KMS-11 (cell line): ENCODE measurements around the gene CNOT1.
"Not testable (repeated sequence)": the region's sequence is repeated elsewhere in the genome, so short reads cannot be mapped to it uniquely, and the experiment has no call there.

ENCODE experiments used
- H2AFZ ChIP-seq: fragments of 200-600 bp; sonication (generic); 2 replicates; pipeline ENCODE4 v1.6.1; 2016; ENCODE audit warnings: antibody characterized with exemption, mixed run types, low read depth
- H3K27ac ChIP-seq: fragments of 200-600 bp; sonication (generic); 2 replicates; pipeline ENCODE4 v1.6.1; 2016; ENCODE audit warnings: mild to moderate bottlenecking, mixed run types
- H3K27me3 ChIP-seq: fragments of 200-600 bp; sonication (generic); 2 replicates; pipeline ENCODE4 v1.6.1; 2017; ENCODE audit warnings: mild to moderate bottlenecking, low read depth, mixed run types, moderate library complexity; ENCODE audit not compliant: insufficient read depth
- H3K36me3 ChIP-seq: fragments of 200-600 bp; sonication (generic); 2 replicates; pipeline ENCODE4 v1.6.1; 2017; ENCODE audit warnings: mild to moderate bottlenecking, mixed run types; ENCODE audit not compliant: insufficient read depth
- H3K4me1 ChIP-seq: fragments of 200-600 bp; sonication (generic); 2 replicates; pipeline ENCODE4 v1.6.1; 2016; ENCODE audit warnings: mild to moderate bottlenecking, low read depth, mixed run types; ENCODE audit not compliant: poor library complexity, severe bottlenecking
- H3K4me2 ChIP-seq: fragments of 200-600 bp; sonication (generic); 2 replicates; pipeline ENCODE4 v1.7.0; 2016; ENCODE audit warnings: mild to moderate bottlenecking, mixed run types
- H3K4me3 ChIP-seq: fragments of 200-600 bp; sonication (generic); IDR thresholded peaks from 2 replicates; pipeline ENCODE4 v1.6.1; 2017; ENCODE audit warnings: low read depth, low read length, mixed read lengths; ENCODE audit not compliant: insufficient read depth
- H3K79me2 ChIP-seq: fragments of 200-600 bp; sonication (generic); 2 replicates; pipeline ENCODE4 v1.6.1; 2016; ENCODE audit warnings: low read depth, mixed run types; ENCODE audit not compliant: insufficient read depth
- H3K9ac ChIP-seq: fragments of 200-600 bp; sonication (generic); 2 replicates; pipeline ENCODE4 v1.6.1; 2016; ENCODE audit warnings: mild to moderate bottlenecking, mixed run types
- H4K20me1 ChIP-seq: fragments of 200-600 bp; sonication (generic); 2 replicates; pipeline ENCODE4 v1.6.1; 2016; ENCODE audit warnings: mild to moderate bottlenecking, mixed run types; ENCODE audit not compliant: insufficient read depth
- TF ChIP-seq, protein P1 (sequence below): fragments of 200-600 bp; sonication (generic); conservative IDR thresholded peaks from 2 replicates; pipeline ENCODE4 v1.6.1; 2017; ENCODE audit warnings: low read depth, mild to moderate bottlenecking, antibody characterized with exemption, low read length, moderate library complexity, mixed read lengths

The CNOT1 gene

DNA sequence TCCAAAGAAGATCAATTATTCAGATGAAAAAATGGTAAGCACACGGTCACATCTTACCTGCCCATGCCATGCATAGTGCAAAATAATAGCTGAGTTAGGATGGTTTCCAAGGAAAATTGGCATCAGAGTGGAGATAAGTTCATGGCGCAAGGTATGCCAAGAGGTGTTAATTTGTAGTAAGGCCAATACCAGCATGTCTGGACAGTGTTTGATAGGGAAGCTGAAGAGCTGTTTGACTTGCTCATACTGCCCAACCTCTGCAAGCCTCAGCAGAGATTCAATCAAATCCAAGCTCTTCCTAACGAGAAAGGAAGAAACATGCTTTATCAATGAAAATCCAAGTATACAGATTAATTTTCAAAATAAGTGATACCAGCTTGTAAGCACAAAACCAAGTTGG lies 51.0 kb downstream of the CNOT1 start:
- H3K27me3 ChIP-seq = no peaks in the 10 kb centered on the region
- peaks cover 6% of the 10 kb centered on the region for H3K79me2 ChIP-seq
- no peak overlapping the region for H3K4me2 ChIP-seq
- H3K27ac ChIP-seq = no peak overlapping the region
- TF ChIP-seq, protein P1, sequence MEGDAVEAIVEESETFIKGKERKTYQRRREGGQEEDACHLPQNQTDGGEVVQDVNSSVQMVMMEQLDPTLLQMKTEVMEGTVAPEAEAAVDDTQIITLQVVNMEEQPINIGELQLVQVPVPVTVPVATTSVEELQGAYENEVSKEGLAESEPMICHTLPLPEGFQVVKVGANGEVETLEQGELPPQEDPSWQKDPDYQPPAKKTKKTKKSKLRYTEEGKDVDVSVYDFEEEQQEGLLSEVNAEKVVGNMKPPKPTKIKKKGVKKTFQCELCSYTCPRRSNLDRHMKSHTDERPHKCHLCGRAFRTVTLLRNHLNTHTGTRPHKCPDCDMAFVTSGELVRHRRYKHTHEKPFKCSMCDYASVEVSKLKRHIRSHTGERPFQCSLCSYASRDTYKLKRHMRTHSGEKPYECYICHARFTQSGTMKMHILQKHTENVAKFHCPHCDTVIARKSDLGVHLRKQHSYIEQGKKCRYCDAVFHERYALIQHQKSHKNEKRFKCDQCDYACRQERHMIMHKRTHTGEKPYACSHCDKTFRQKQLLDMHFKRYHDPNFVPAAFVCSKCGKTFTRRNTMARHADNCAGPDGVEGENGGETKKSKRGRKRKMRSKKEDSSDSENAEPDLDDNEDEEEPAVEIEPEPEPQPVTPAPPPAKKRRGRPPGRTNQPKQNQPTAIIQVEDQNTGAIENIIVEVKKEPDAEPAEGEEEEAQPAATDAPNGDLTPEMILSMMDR = no peak
- no peak overlapping the region for H3K9ac ChIP-seq
- H4K20me1 ChIP-seq = no peaks in the 10 kb centered on the region
- H3K36me3 ChIP-seq = peaks cover 22% of the 10 kb centered on the region; the same call in 1 of the 2 replicates
- H3K4me1 ChIP-seq = no peaks in the 10 kb centered on the region
- H3K4me3 ChIP-seq = no peak overlapping the region
- no peak overlapping the region for H2AFZ ChIP-seq

DNA sequence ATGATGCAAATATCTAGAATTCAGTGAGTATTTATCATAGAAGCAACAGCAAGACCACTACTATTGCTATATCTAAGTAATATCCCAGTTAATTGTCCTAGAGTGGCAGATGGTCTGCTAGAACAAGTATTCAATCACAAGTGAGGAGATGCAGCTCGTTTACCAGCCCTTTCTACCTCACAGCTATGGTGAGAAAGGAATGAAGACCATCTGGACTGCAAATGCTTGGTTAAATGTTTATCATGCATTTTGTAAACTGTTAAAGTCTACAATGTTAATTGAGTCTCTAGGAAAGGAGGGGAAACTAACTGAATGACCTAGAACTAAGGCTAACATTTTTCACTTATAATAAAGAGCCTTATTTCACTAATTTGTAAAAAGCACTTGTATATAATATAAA lies 52.5 kb downstream of the CNOT1 start:
- Histone ChIP-seq H3K4me3 (no peak overlapping the region), H3K36me3 (peaks cover 18% of the 10 kb centered on the region; the same call in 1 of the 2 replicates), H3K9ac (no peak overlapping the region), H3K79me2 (peaks cover 6% of the 10 kb centered on the region), H3K27ac (no peak overlapping the region), H4K20me1 (no peaks in the 10 kb centered on the region), H3K27me3 (no peaks in the 10 kb centered on the region), H2AFZ (no peak overlapping the region), H3K4me1 (no peaks in the 10 kb centered on the region), H3K4me2 (no peak overlapping the region)
- TF ChIP-seq, protein P1 = no peak

DNA sequence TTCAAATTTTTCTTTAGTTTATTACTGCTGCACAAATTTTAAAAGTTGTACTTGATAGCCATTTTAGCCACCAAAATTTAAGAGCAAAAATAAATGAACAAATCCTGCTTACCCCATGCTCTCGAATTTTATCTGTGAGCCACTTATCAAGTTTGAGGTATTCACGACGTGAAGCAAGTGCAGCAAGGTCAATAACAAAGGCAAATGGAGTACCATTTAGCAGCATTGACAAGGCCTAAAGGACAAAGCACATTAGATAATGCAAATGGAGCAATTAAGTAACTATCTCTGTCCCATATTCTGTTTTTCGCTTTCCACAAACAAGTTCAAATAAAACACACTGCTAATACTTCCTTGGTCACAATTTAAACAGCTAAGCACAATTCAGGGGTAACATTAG lies 54.7 kb downstream of the CNOT1 start:
- Histone ChIP-seq H3K27me3 (no peaks in the 10 kb centered on the region), H4K20me1 (peaks cover 7% of the 10 kb centered on the region; the same call in 1 of the 2 replicates), H3K79me2 (peaks cover 12% of the 10 kb centered on the region), H3K9ac (no peak overlapping the region), H3K27ac (no peak overlapping the region), H3K4me1 (no peaks in the 10 kb centered on the region), H3K4me3 (no peak overlapping the region), H3K4me2 (no peak overlapping the region), H2AFZ (no peak overlapping the region), H3K36me3 (peaks cover 12% of the 10 kb centered on the region; the same call in 1 of the 2 replicates)
- TF ChIP-seq, protein P1 = no peak

DNA sequence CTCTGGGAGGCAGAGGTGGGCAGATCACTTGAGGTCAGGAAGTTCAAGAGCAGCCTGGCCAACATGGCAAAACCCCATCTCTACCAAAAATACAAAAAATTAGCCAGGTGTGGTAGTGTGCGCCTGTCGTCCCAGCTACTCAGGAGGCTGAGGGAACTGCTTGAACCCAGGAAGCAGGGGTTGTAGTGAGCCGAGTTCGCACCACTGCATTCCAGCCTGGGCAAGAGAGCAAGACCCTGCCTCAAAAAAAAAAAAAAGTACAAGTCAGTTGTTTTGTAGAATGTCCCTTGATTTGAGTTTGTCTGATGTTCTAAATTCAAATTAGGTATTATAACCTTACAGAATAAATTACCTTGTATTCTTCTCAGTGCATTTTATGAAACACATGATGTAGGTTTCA lies 63.9 kb downstream of the CNOT1 start:
- H3K79me2 ChIP-seq = peaks cover 39% of the 10 kb centered on the region
- not testable (repeated sequence) for H3K27ac ChIP-seq

GRCh38 chr16:58563775-58564174 lies 65.9 kb downstream of the CNOT1 start:
- Histone ChIP-seq H3K4me3 (no peak overlapping the region), H2AFZ (no peak overlapping the region), H3K36me3 (peaks cover 10% of the 10 kb centered on the region; the same call in 1 of the 2 replicates), H3K27ac (no peak overlapping the region), H3K79me2 (peaks cover 45% of the 10 kb centered on the region; the same call in 1 of the 2 replicates), H3K27me3 (no peaks in the 10 kb centered on the region), H4K20me1 (no peaks in the 10 kb centered on the region; the same call in 1 of the 2 replicates), H3K4me2 (no peak overlapping the region), H3K4me1 (no peaks in the 10 kb centered on the region), H3K9ac (no peak overlapping the region)
- TF ChIP-seq, protein P1 = 0 out of 2 replicates have a peak, but pooled peaks have one; percentile 18

More for the DNA sequence above, 63.9 kb downstream of the CNOT1 start:
- H3K27me3 ChIP-seq, H3K4me1 ChIP-seq, H2AFZ ChIP-seq, H3K36me3 ChIP-seq, H4K20me1 ChIP-seq, H3K9ac ChIP-seq, H3K4me3 ChIP-seq, H3K4me2 ChIP-seq: not testable (repeated sequence)
